Stimulated activated CD4-positive, alpha-beta T cell treated with anti-CD3 and anti-CD28 coated beads, Interleukin-15, amount 100 ng/mL, for 24 hours (primary cell): ENCODE measurements around the gene SIGMAR1.
A peak's percentile ranks its signal among the peaks of the same experiment; 100 is the strongest.

Source experiments
- DNase-seq: peaks from one replicate; pipeline ENCODE4 v3.0.0-alpha.2; 2020

Gene SIGMAR1

GRCh38 chr9:34629491-34629808 lies 8.1 kb downstream of the SIGMAR1 start:
- DNase-seq = no peak

- peak; percentile 61 for DNase-seq
Observed at GRCh38 chr9:34628656-34629490, 8.7 kb downstream of the SIGMAR1 start, which contains the start of gene ARID3C. TSS of gene ARID3C (minus strand) at chr9:34629066. CDS start at chr9:34628014, 1,052 bp downstream.

- DNase-seq = no peak
Observed at GRCh38 chr9:34627716-34628655, 9.6 kb downstream of the SIGMAR1 start.

- no peak for DNase-seq
Observed at GRCh38 chr9:34625186-34625486, 12.5 kb downstream of the SIGMAR1 start.

GRCh38 chr9:34624475-34625185 lies 13.0 kb downstream of the SIGMAR1 start:
- no peak for DNase-seq

GRCh38 chr9:34623374-34624235 lies 14.0 kb downstream of the SIGMAR1 start:
- DNase-seq = peak; percentile 29

GRCh38 chr9:34620061-34620994 lies 17.3 kb downstream of the SIGMAR1 start, which contains the start of gene DCTN3:
TSS of gene DCTN3 (minus strand) at chr9:34620495. CDS start at chr9:34620464, 31 bp downstream.
- DNase-seq = peak; percentile 94

GRCh38 chr9:34615132-34615531 lies 22.5 kb downstream of the SIGMAR1 start:
- DNase-seq = no peak

GRCh38 chr9:34612788-34613390 lies 24.7 kb downstream of the SIGMAR1 start:
- peak; percentile 82 for DNase-seq

GRCh38 chr9:34611811-34612787 lies 25.5 kb downstream of the SIGMAR1 start, which contains the start of gene RPP25L:
TSS of gene RPP25L (minus strand) at chr9:34612097. CDS start at chr9:34611296, 801 bp downstream.
- DNase-seq = peak; percentile 91

- no peak for DNase-seq
Observed at GRCh38 chr9:34611251-34611810, 26.3 kb downstream of the SIGMAR1 start.

- no peak for DNase-seq
Observed at GRCh38 chr9:34610434-34611206, 27.0 kb downstream of the SIGMAR1 start.

- no peak for DNase-seq
Observed at GRCh38 chr9:34607331-34607730, 30.3 kb downstream of the SIGMAR1 start.

- DNase-seq = no peak
Observed at GRCh38 chr9:34606905-34607304, 30.7 kb downstream of the SIGMAR1 start.

GRCh38 chr9:34606190-34606589 lies 31.4 kb downstream of the SIGMAR1 start:
- no peak for DNase-seq

GRCh38 chr9:34603610-34604231 lies 33.9 kb downstream of the SIGMAR1 start:
- peak; percentile 85 for DNase-seq

- DNase-seq = no peak
Observed at GRCh38 chr9:34601937-34602573, 35.5 kb downstream of the SIGMAR1 start.
